HEK293 (cell line): ENCODE measurements around the gene PRR3.

Experiments used
- HOXC10 ChIP-seq: sonication (generic); formaldehyde crosslinking; IDR thresholded peaks from 2 replicates; pipeline ENCODE4 v1.8.1; 2023; ENCODE audit warnings: mild to moderate bottlenecking, missing genetic modification reagents
- KLF1 ChIP-seq: fragments of 450-650 bp; formaldehyde crosslinking; IDR thresholded peaks from 2 replicates; pipeline ENCODE4 v1.5.1; 2016; ENCODE audit warnings: missing biosample characterization, missing genetic modification characterization
- PRDM4 ChIP-seq: fragments of 450-650 bp; formaldehyde crosslinking; IDR thresholded peaks from 2 replicates; pipeline ENCODE4 v1.5.1; 2017; ENCODE audit warnings: missing biosample characterization, missing genetic modification characterization
- SALL2 ChIP-seq: fragments of 450-650 bp; formaldehyde crosslinking; IDR thresholded peaks from 2 replicates; pipeline ENCODE4 v1.5.0; 2017; ENCODE audit warnings: missing biosample characterization, mild to moderate bottlenecking, missing genetic modification characterization, borderline replicate concordance
- SCRT1 ChIP-seq: fragments of 450-650 bp; formaldehyde crosslinking; IDR thresholded peaks from 2 replicates; pipeline ENCODE4 v1.5.1; 2016; ENCODE audit warnings: missing biosample characterization, missing genetic modification characterization, borderline replicate concordance
- YY1 ChIP-seq: fragments of 450-650 bp; formaldehyde crosslinking; IDR thresholded peaks from 2 replicates; pipeline ENCODE4 v1.5.1; 2018; ENCODE audit warnings: missing biosample characterization, missing genetic modification characterization
- ZFP69B ChIP-seq: fragments of 450-650 bp; formaldehyde crosslinking; IDR thresholded peaks from 2 replicates; pipeline ENCODE4 v1.5.1; 2016; ENCODE audit warnings: missing biosample characterization, missing genetic modification characterization
- ZNF112 ChIP-seq: fragments of 450-650 bp; formaldehyde crosslinking; IDR thresholded peaks from 2 replicates; pipeline ENCODE4 v1.5.0; 2017; ENCODE audit warnings: missing biosample characterization, missing genetic modification characterization
- ZNF157 ChIP-seq: fragments of 450-650 bp; formaldehyde crosslinking; IDR thresholded peaks from 2 replicates; pipeline ENCODE4 v1.5.1; 2016; ENCODE audit warnings: missing biosample characterization, missing genetic modification characterization
- ZNF16 ChIP-seq: fragments of 450-650 bp; formaldehyde crosslinking; IDR thresholded peaks from 2 replicates; pipeline ENCODE4 v1.5.1; 2016; ENCODE audit warnings: low read depth, missing biosample characterization, missing genetic modification characterization
- ZNF169 ChIP-seq: fragments of 450-650 bp; formaldehyde crosslinking; IDR thresholded peaks from 2 replicates; pipeline ENCODE4 v1.5.1; 2016; ENCODE audit warnings: missing biosample characterization, missing genetic modification characterization
- ZNF2 ChIP-seq: fragments of 450-650 bp; formaldehyde crosslinking; IDR thresholded peaks from 2 replicates; pipeline ENCODE4 v1.5.1; 2016; ENCODE audit warnings: missing biosample characterization, missing genetic modification characterization
- ZNF223 ChIP-seq: fragments of 450-650 bp; formaldehyde crosslinking; IDR thresholded peaks from 2 replicates; pipeline ENCODE4 v1.5.1; 2016; ENCODE audit warnings: missing biosample characterization, missing genetic modification characterization
- ZNF280C ChIP-seq: fragments of 450-650 bp; formaldehyde crosslinking; IDR thresholded peaks from 2 replicates; pipeline ENCODE4 v1.5.1; 2016; ENCODE audit warnings: missing biosample characterization, missing genetic modification characterization
- ZNF404 ChIP-seq: fragments of 450-650 bp; formaldehyde crosslinking; IDR thresholded peaks from 2 replicates; pipeline ENCODE4 v1.5.1; 2017; ENCODE audit warnings: missing biosample characterization, missing genetic modification characterization
- ZNF530 ChIP-seq: fragments of 450-650 bp; formaldehyde crosslinking; IDR thresholded peaks from 2 replicates; pipeline ENCODE4 v1.5.1; 2016; ENCODE audit warnings: low read depth, missing biosample characterization, missing genetic modification characterization
- ZNF549 ChIP-seq: fragments of 450-650 bp; IDR thresholded peaks from 2 replicates; pipeline ENCODE4 v1.5.1; 2018; ENCODE audit warnings: missing biosample characterization, missing genetic modification characterization, mild to moderate bottlenecking, inconsistent platforms, moderate library complexity
- ZNF560 ChIP-seq: fragments of 450-650 bp; formaldehyde crosslinking; IDR thresholded peaks from 2 replicates; pipeline ENCODE4 v1.5.1; 2017; ENCODE audit warnings: missing biosample characterization, missing genetic modification characterization, borderline replicate concordance
- ZNF626 ChIP-seq: fragments of 450-650 bp; sonication (Bioruptor Pico); formaldehyde crosslinking; IDR thresholded peaks from 2 replicates; pipeline ENCODE4 v1.5.1; 2018; ENCODE audit warnings: missing biosample characterization, missing genetic modification characterization, inconsistent platforms
- ZSCAN5A ChIP-seq: fragments of 450-650 bp; formaldehyde crosslinking; IDR thresholded peaks from 2 replicates; pipeline ENCODE4 v1.5.1; 2016; ENCODE audit warnings: missing biosample characterization, missing genetic modification characterization
- TF ChIP-seq, protein P1 (sequence below): fragments of 450-650 bp; formaldehyde crosslinking; IDR thresholded peaks from 2 replicates; pipeline ENCODE4 v1.5.1; 2017; ENCODE audit warnings: missing biosample characterization, missing genetic modification characterization
- TF ChIP-seq, protein P2 (sequence below): fragments of 450-650 bp; formaldehyde crosslinking; IDR thresholded peaks from 2 replicates; pipeline ENCODE4 v1.5.1; 2016; ENCODE audit warnings: missing biosample characterization, missing genetic modification characterization
- TF ChIP-seq, protein P3 (sequence below): fragments of 450-650 bp; formaldehyde crosslinking; IDR thresholded peaks from 2 replicates; pipeline ENCODE4 v1.5.1; 2017; ENCODE audit warnings: missing biosample characterization, mild to moderate bottlenecking, missing genetic modification characterization, moderate library complexity
- TF ChIP-seq, protein P4 (sequence below): fragments of 450-650 bp; formaldehyde crosslinking; IDR thresholded peaks from 2 replicates; pipeline ENCODE4 v1.5.1; 2017; ENCODE audit warnings: missing biosample characterization, missing genetic modification characterization
- TF ChIP-seq, protein P5 (sequence below): fragments of 450-650 bp; formaldehyde crosslinking; IDR thresholded peaks from 2 replicates; pipeline ENCODE4 v1.5.1; 2016; ENCODE audit warnings: missing biosample characterization, missing genetic modification characterization

PRR3 gene

DNA sequence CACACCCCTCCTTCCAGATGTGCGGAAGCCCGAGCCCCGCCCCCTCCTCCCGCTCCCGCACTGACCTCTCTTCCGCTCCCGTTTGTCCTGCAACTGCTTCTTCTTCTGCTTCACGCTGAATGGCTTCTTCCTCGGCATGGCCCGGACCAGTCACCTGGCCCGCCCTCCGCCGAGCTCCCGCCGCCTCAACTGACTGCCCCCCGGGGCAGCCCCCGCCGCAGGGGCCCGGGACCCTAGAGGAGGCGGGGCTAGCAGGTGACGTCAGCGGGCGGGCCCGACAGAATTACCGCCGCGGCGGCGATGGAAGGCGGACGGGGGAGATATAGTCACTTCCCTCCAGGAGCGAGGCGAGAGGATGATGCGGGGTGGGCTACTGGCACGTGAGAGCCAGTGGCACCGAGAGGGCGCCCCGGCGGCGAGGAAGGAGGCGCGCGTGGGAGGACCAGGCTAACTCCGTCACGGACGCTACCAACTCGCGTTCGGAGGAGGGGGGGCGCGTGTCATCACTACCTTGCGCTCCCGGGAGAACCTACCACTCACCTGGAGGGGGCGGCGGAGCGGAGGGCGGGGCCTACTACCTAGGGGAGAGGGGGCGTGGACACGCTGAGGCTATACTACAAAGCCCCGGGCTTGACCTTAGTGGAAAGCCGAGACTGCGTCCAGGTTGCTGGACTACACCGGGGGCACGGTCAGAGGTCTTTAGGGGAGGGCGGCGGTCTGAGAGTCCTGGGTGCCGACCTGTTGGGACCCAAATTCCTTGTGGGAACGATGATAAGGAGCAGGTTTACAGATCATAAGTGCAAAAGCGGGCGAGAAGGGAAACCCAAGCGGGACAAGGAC, 809 bp upstream of the PRR3 start, which contains the start of gene GNL1 (continued):
- TF ChIP-seq, protein P1, sequence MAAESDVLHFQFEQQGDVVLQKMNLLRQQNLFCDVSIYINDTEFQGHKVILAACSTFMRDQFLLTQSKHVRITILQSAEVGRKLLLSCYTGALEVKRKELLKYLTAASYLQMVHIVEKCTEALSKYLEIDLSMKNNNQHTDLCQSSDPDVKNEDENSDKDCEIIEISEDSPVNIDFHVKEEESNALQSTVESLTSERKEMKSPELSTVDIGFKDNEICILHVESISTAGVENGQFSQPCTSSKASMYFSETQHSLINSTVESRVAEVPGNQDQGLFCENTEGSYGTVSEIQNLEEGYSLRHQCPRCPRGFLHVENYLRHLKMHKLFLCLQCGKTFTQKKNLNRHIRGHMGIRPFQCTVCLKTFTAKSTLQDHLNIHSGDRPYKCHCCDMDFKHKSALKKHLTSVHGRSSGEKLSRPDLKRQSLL (tag by site-specific recombination): no peak
- TF ChIP-seq ZFP69B (tag by site-specific recombination): peak; percentile 87
- TF ChIP-seq ZNF157: no peak
- peak; percentile 42; the same call in 1 of the 2 replicates for TF ChIP-seq HOXC10
- no peak for TF ChIP-seq ZNF169
- TF ChIP-seq SALL2: no peak
- TF ChIP-seq, protein P2, sequence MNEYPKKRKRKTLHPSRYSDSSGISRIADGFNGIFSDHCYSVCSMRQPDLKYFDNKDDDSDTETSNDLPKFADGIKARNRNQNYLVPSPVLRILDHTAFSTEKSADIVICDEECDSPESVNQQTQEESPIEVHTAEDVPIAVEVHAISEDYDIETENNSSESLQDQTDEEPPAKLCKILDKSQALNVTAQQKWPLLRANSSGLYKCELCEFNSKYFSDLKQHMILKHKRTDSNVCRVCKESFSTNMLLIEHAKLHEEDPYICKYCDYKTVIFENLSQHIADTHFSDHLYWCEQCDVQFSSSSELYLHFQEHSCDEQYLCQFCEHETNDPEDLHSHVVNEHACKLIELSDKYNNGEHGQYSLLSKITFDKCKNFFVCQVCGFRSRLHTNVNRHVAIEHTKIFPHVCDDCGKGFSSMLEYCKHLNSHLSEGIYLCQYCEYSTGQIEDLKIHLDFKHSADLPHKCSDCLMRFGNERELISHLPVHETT (tag by site-specific recombination): peak; percentile 42; the same call in 1 of the 2 replicates
- TF ChIP-seq ZNF280C: no peak
- TF ChIP-seq ZNF112 (tag by site-specific recombination): no peak
- TF ChIP-seq SCRT1 (tag by site-specific recombination): no peak
- TF ChIP-seq ZNF404 (tag by site-specific recombination): no peak
- TF ChIP-seq, protein P3, sequence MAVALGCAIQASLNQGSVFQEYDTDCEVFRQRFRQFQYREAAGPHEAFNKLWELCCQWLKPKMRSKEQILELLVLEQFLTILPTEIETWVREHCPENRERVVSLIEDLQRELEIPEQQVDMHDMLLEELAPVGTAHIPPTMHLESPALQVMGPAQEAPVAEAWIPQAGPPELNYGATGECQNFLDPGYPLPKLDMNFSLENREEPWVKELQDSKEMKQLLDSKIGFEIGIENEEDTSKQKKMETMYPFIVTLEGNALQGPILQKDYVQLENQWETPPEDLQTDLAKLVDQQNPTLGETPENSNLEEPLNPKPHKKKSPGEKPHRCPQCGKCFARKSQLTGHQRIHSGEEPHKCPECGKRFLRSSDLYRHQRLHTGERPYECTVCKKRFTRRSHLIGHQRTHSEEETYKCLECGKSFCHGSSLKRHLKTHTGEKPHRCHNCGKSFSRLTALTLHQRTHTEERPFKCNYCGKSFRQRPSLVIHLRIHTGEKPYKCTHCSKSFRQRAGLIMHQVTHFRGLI: no peak
- TF ChIP-seq ZNF223 (tag by site-specific recombination): no peak
- no peak for TF ChIP-seq ZNF549
- TF ChIP-seq, protein P4, sequence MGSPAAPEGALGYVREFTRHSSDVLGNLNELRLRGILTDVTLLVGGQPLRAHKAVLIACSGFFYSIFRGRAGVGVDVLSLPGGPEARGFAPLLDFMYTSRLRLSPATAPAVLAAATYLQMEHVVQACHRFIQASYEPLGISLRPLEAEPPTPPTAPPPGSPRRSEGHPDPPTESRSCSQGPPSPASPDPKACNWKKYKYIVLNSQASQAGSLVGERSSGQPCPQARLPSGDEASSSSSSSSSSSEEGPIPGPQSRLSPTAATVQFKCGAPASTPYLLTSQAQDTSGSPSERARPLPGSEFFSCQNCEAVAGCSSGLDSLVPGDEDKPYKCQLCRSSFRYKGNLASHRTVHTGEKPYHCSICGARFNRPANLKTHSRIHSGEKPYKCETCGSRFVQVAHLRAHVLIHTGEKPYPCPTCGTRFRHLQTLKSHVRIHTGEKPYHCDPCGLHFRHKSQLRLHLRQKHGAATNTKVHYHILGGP (tag by site-specific recombination): no peak
- TF ChIP-seq ZNF16: no peak
- TF ChIP-seq YY1 (tag by site-specific recombination): no peak
- no peak for TF ChIP-seq ZNF560 (tag by site-specific recombination)
- TF ChIP-seq ZNF626 (tag by site-specific recombination): no peak
- 0 out of 2 replicates have a peak, but pooled peaks have one; percentile 8 for TF ChIP-seq PRDM4
- TF ChIP-seq ZNF2 (tag by site-specific recombination): 0 out of 2 replicates have a peak, but pooled peaks have one; percentile 43
- TF ChIP-seq KLF1: peak; percentile 63
- TF ChIP-seq ZNF530 (tag by site-specific recombination): no peak
- TF ChIP-seq, protein P5, sequence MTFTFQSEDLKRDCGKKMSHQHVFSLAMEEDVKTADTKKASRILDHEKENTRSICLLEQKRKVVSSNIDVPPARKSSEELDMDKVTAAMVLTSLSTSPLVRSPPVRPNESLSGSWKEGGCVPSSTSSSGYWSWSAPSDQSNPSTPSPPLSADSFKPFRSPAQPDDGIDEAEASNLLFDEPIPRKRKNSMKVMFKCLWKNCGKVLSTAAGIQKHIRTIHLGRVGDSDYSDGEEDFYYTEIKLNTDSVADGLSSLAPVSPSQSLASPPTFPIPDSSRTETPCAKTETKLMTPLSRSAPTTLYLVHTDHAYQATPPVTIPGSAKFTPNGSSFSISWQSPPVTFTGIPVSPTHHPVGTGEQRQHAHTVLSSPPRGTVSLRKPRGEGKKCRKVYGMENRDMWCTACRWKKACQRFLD (tag by site-specific recombination): no peak
- peak; percentile 48; the same call in 1 of the 2 replicates for TF ChIP-seq ZSCAN5A (tag by site-specific recombination)
